Hepatocyte (in vitro differentiated cells): ENCODE results near the gene ZNF282.

Experiments
- CTCF ChIP-seq: fragments of 200-600 bp; sonication (generic); IDR thresholded peaks from 2 replicates; pipeline ENCODE4 v1.5.1; 2016; ENCODE audit warnings: antibody characterized with exemption, mild to moderate bottlenecking; ENCODE audit not compliant: poor library complexity
- EZH2 ChIP-seq: fragments of 200-600 bp; sonication (generic); IDR thresholded peaks from 2 replicates; pipeline ENCODE4 v1.6.1; 2016; ENCODE audit warnings: antibody characterized with exemption, mild to moderate bottlenecking, borderline replicate concordance
- EZH2phosphoT487 ChIP-seq: fragments of 200-600 bp; sonication (generic); IDR thresholded peaks from one replicate; pipeline ENCODE4 v1.6.1; 2018; ENCODE audit warnings: antibody characterized with exemption, mild to moderate bottlenecking, low read depth, moderate library complexity; ENCODE audit not compliant: unreplicated experiment, severe bottlenecking

GRCh38 chr7:149223176-149223575 lies 27.8 kb downstream of the ZNF282 start:
- TF ChIP-seq CTCF = no peak
- no peak for TF ChIP-seq EZH2phosphoT487
- no peak for TF ChIP-seq EZH2
